ENCODE data around the gene ELOB. TPM values are rescaled to one million over a fixed set of nuclear protein-coding genes. Genes with fewer than 3 reads are reported as not detected.

ELOB gene
- total and polyA plus RNA-seq, 4 experiments from 2014 or later: 83.0 to 270 (median 177) TPM

DNA sequence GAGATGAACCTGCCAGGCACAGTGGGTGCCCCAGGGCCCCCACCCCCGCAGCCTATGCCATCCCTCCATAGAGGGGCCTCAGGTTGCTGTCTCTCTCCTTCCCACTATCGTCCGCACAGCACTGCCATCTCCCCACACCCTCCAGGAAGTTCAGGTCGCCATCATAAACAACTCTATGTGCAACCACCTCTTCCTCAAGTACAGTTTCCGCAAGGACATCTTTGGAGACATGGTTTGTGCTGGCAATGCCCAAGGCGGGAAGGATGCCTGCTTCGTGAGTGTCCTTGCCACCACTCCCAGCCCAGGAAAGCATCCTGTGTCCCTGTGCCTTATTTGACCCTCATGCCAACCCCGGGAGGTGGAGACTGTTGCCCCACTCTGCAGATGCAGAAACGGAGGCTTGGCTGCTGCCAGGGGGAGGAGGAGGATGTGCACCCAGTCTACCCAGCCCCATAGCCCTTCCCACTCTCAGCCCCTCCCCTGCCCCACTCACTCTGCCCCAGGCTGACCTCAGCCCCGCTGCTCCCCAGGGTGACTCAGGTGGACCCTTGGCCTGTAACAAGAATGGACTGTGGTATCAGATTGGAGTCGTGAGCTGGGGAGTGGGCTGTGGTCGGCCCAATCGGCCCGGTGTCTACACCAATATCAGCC, 43.9 kb upstream of the ELOB start:
- no peak overlapping the region for H3K4me3 Mint-ChIP-seq
- Histone ChIP-seq H3K27me3 (ENCODE audit: insufficient read depth, low read length) (no peaks in the 10 kb centered on the region), H3K4me3 (ENCODE audit: low read length in 2 of 2) (no peak overlapping the region), H3K27ac (ENCODE audit: low read depth, low read length) (no peak overlapping the region), H3K9me3 (ENCODE audit: control insufficient read depth in 1 of 2, low read length in 2 of 2) (no peaks in the 10 kb centered on the region), H3K4me1 (ENCODE audit: insufficient read depth, low read length) (no peaks in the 10 kb centered on the region), H3K36me3 (ENCODE audit: insufficient read depth, low read length) (no peaks in the 10 kb centered on the region)
- H3K4me1 Mint-ChIP-seq: no peaks in the 10 kb centered on the region
- H3K27me3 Mint-ChIP-seq: peaks cover 1 to 3% of the 10 kb centered on the region in 2 donors
- POLR2A ChIA-PET (ENCODE audit: partially characterized antibody): interaction anchor here (0.8 kb wide), 1 partner anchor 112 kb away, joined by 3 read pairs; no protein-coding TSS in a partner anchor
- intact Hi-C loops (cut with micrococcal nuclease): no loop called here
- no peak for DNase-seq
- CTCF ChIA-PET (ENCODE audit: partially characterized antibody): no interaction called here
- no peaks in the 10 kb centered on the region for H3K9me3 Mint-ChIP-seq
- H3K36me3 Mint-ChIP-seq: no peaks in the 10 kb centered on the region
- H3K27ac Mint-ChIP-seq: no peak overlapping the region

DNA sequence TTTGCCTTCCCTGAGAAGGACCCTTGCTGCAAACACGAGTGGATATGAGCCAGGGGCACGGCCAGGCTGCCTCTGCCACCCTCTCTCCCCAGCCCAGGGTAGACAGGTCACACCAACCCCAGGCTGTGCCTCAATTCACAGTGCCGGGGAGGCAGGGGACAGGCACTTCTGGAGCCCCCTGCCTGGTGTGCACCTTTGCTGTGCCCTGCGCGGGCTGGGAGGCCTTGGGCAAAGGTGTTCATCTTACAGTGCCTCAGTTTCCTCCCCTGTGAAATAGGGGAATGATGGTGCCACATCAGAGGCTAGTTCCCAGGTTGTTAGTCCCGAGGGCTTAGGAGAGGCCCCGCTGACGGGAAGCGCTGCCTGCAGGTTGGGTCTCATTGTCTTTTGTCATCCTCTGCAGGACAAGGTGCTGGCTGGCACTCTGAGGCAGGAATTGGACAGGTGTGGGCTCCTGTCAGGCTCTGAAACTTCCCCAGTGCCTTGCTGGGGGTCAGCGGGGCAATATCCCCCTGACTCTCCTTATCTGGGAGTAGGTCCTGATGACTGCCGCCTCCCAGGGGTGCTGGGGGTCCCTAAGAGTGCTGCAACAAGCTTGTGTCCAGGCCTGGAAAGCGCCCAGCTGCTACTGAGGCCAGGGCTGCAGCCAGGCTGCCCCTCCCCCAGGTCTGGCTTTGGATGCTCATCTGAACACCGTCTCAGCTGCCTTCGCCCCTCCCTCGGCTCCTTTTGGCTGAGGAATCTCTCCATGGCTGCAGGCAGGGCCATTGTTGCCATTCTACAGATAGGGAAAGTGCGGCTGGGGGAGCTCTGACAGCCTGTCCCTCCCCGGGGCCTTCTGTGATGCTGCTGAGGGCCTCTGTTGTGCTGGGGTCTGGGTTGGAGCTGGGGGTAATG, 43.1 kb upstream of the ELOB start:
- Mint-ChIP-seq H3K4me1 (no peaks in the 10 kb centered on the region), H3K9me3 (no peaks in the 10 kb centered on the region), H3K4me3 (no peak overlapping the region), H3K27ac (no peak overlapping the region), H3K36me3 (no peaks in the 10 kb centered on the region), H3K27me3 (peaks cover 1 to 3% of the 10 kb centered on the region in 2 donors)
- H3K4me3 ChIP-seq (ENCODE audit: low read length in 2 of 2): no peak overlapping the region
- no peaks in the 10 kb centered on the region for H3K36me3 ChIP-seq (ENCODE audit: insufficient read depth, low read length)
- CTCF ChIA-PET (ENCODE audit: partially characterized antibody): no interaction called here
- no peaks in the 10 kb centered on the region for H3K27me3 ChIP-seq (ENCODE audit: insufficient read depth, low read length)
- no peaks in the 10 kb centered on the region for H3K4me1 ChIP-seq (ENCODE audit: insufficient read depth, low read length)
- no peaks in the 10 kb centered on the region for H3K9me3 ChIP-seq (ENCODE audit: control insufficient read depth in 1 of 2, low read length in 2 of 2)
- intact Hi-C loops (cut with micrococcal nuclease): no loop called here
- no peak overlapping the region for H3K27ac ChIP-seq (ENCODE audit: low read depth, low read length)
- POLR2A ChIA-PET (ENCODE audit: partially characterized antibody): no interaction called here
- DNase-seq: no peak

DNA sequence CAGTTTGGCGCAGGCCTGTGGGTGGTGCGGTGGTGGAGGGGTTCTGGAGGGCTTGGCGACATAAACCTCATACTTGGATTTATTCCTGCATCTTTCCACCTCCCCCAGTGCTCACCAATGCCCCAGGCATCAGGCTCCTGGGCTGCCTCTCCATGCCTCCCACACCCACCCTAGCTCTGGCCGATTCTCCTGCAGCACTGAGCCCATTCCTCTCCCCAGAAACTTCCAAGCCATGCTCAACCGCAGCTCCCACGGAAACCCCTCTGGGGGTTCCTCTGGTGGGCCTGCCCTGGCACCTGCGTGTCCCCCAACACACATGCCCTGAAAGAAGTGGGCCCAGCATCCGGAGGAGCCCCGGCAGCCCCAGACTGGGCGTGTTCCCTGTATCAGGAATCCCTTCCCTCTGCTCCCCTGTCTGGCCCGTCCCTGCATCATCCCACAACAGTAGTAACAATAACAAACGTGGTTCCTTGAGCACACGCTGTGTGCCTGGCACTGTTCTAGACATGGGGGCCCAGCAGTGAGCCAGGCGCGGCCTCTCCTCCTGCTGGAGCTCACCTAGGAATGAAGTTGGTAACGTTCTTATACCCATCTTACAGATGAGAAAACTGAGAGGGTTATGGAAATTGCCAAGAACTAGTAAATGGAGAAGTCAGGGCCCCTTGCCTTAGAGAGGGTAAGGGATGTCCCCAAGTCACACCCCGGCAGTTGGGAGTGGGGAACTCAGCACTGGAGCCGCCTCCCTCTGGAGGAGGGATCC, 42.3 kb upstream of the ELOB start:
- H3K9me3 ChIP-seq (ENCODE audit: control insufficient read depth in 1 of 2, low read length in 2 of 2): no peaks in the 10 kb centered on the region
- Mint-ChIP-seq H3K9me3 (no peaks in the 10 kb centered on the region), H3K4me1 (no peaks in the 10 kb centered on the region), H3K36me3 (no peaks in the 10 kb centered on the region), H3K27ac (peak overlapping the region in 1 of 7 donors; percentile 8), H3K4me3 (no peak overlapping the region), H3K27me3 (peaks cover 1 to 3% of the 10 kb centered on the region in 2 donors)
- no peak overlapping the region for H3K4me3 ChIP-seq (ENCODE audit: low read length in 2 of 2)
- CTCF ChIA-PET (ENCODE audit: partially characterized antibody): no interaction called here
- H3K36me3 ChIP-seq (ENCODE audit: insufficient read depth, low read length): no peaks in the 10 kb centered on the region
- intact Hi-C loops (cut with micrococcal nuclease): no loop called here
- no peak overlapping the region for H3K27ac ChIP-seq (ENCODE audit: low read depth, low read length)
- no peaks in the 10 kb centered on the region for H3K27me3 ChIP-seq (ENCODE audit: insufficient read depth, low read length)
- POLR2A ChIA-PET (ENCODE audit: partially characterized antibody): no interaction called here
- DNase-seq: no peak
- no peaks in the 10 kb centered on the region for H3K4me1 ChIP-seq (ENCODE audit: insufficient read depth, low read length)

DNA sequence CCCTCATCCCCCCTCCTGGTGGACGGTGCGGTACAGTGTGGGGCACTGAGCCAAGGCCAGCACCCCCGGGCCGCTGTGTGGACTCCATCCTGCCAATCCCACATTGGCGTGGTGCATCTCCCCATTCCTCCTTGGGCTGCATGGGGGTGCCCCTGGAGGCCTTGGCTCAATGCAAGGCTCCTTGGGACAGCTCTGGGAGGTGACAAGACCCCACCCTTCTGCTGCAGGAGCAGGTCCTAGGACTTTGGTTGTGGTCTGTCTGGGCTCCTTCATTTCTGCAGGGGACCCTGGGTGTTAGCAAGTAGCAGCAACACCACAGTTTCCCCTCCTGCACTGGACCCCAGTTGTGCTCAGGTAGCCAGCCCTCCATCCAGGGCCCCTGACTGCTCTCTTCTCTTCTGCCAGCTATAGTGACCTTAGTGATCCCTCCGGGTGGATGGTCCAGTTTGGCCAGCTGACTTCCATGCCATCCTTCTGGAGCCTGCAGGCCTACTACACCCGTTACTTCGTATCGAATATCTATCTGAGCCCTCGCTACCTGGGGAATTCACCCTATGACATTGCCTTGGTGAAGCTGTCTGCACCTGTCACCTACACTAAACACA, 41.3 kb upstream of the ELOB start:
- H3K27me3 ChIP-seq (ENCODE audit: insufficient read depth, low read length): no peaks in the 10 kb centered on the region
- peak overlapping the region in 2 of 8 donors; percentile 36 to 48 for H3K4me3 Mint-ChIP-seq
- intact Hi-C loops (cut with micrococcal nuclease): no loop called here
- H3K36me3 ChIP-seq (ENCODE audit: insufficient read depth, low read length): no peaks in the 10 kb centered on the region
- peak overlapping the region in 3 of 7 donors; percentile 22 to 67 (median 44) for H3K27ac Mint-ChIP-seq
- ChIA-PET CTCF (ENCODE audit: partially characterized antibody) (no interaction called here), POLR2A (ENCODE audit: partially characterized antibody) (interaction anchor here (0.8 kb wide), 1 partner anchor 40 kb away, joined by 3 read pairs; no protein-coding TSS in a partner anchor)
- H3K4me3 ChIP-seq (ENCODE audit: low read length in 2 of 2): no peak overlapping the region
- H3K36me3 Mint-ChIP-seq: no peaks in the 10 kb centered on the region
- no peaks in the 10 kb centered on the region for H3K9me3 Mint-ChIP-seq
- no peaks in the 10 kb centered on the region for H3K4me1 ChIP-seq (ENCODE audit: insufficient read depth, low read length)
- no peaks in the 10 kb centered on the region for H3K9me3 ChIP-seq (ENCODE audit: control insufficient read depth in 1 of 2, low read length in 2 of 2)
- no peaks in the 10 kb centered on the region for H3K4me1 Mint-ChIP-seq
- no peak for DNase-seq
- no peak overlapping the region for H3K27ac ChIP-seq (ENCODE audit: low read depth, low read length)
- peaks cover 1 to 3% of the 10 kb centered on the region in 2 donors for H3K27me3 Mint-ChIP-seq

DNA sequence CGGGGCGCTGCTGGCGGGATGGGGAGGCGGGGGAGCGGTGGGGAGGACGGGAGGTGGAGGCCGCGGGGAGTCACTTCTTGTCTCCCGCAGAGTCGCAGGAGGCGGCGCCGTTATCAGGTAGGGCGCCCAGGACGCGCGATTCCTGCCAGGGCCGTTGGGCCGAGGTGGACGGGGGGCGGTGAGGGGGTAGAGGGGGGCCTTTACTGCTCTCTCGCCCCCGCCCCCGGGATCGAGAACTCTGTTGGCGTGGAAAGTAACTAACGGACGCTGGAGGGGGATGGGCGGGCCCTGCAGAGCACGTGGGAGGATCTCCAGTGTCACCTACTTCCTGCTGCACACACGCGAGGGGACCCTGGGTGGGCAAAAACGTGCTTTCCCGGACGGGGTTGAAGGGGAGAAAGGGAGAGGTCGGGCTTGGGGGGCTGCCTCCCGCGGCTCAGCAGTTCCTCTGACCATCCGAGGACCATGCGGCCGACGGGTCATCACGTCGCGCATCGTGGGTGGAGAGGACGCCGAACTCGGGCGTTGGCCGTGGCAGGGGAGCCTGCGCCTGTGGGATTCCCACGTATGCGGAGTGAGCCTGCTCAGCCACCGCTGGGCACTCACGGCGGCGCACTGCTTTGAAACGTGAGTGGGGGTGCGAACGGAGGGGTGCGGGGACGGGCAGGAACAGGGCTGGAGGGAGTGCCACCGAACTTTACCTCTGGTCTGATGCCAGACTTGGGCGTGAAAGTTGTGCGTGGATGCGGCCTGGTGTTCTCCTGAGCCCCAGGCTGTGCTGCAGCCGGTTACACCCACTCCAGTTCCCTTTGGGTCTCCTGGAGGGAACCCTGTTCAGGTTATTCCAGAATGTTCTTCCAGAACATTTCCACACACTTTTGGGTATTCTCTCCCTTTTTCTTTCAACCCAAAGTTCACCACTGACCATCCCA, 40.5 kb upstream of the ELOB start:
- peak overlapping the region in 3 of 8 donors; percentile 36 to 57 (median 47) for H3K4me3 Mint-ChIP-seq
- POLR2A ChIA-PET (ENCODE audit: partially characterized antibody): no interaction called here
- intact Hi-C loops (cut with micrococcal nuclease): no loop called here

DNA sequence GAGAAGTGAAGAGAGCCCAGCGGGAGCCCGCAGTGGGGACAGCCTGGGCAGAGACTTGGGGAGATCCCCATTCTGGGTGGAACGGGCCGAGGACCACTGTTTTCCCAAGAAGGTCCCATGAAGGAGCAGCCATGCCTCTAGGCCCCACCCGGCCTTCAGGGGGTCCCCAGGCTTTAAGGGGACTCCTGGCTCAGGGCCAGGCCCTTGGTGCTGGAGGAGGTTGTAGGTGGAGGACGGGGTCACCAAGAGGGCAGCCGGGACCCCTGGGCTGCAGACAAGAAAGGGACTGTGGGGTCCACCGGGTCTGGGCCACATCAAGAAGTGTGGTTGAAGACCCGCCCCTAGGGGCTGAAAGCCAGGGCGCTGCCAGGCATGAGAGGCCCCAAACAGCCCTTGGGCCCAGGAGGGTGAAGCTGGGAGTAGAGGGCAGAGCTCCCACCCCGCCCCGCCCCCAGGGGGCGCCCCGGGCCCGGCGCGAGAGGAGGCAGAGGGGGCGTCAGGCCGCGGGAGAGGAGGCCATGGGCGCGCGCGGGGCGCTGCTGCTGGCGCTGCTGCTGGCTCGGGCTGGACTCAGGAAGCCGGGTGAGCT, 39.8 kb upstream of the ELOB start, which contains the start of gene PRSS21:
TSS of gene PRSS21 (plus strand) at position 487 of the 589 bp plus-strand sequence. CDS start at position 519, 32 bp downstream.
- no peak within 1 kb of the TSS for H3K4me3 ChIP-seq (ENCODE audit: low read length in 2 of 2)
- peak within 1 kb of the TSS in 1 of 7 donors; percentile 22 for H3K27ac Mint-ChIP-seq
- H3K4me3 Mint-ChIP-seq: peak within 1 kb of the TSS in 2 of 8 donors; percentile 47 to 57
- intact Hi-C loops (cut with micrococcal nuclease): no loop called here
- POLR2A ChIA-PET (ENCODE audit: partially characterized antibody): no interaction called here
- no peaks in the 10 kb centered on the region for H3K36me3 Mint-ChIP-seq
- H3K27me3 ChIP-seq (ENCODE audit: insufficient read depth, low read length): no peaks in the 10 kb centered on the region
- H3K9me3 Mint-ChIP-seq: no peaks in the 10 kb centered on the region
- peak in 2 of 5 donors; percentile 19 to 28 for DNase-seq
- no peaks in the 10 kb centered on the region for H3K36me3 ChIP-seq (ENCODE audit: insufficient read depth, low read length)
- no peaks in the 10 kb centered on the region for H3K9me3 ChIP-seq (ENCODE audit: control insufficient read depth in 1 of 2, low read length in 2 of 2)
- no peaks in the 10 kb centered on the region for H3K4me1 Mint-ChIP-seq
- H3K4me1 ChIP-seq (ENCODE audit: insufficient read depth, low read length): no peaks in the 10 kb centered on the region
- CTCF ChIA-PET (ENCODE audit: partially characterized antibody): no interaction called here
- no peak within 1 kb of the TSS for H3K27ac ChIP-seq (ENCODE audit: low read depth, low read length)
- H3K27me3 Mint-ChIP-seq: peaks cover 0 to 6% of the 10 kb centered on the region in 2 donors

More for the DNA sequence above, 40.5 kb upstream of the ELOB start:
- Histone ChIP-seq H3K4me3 (ENCODE audit: low read length in 2 of 2) (no peak overlapping the region), H3K27ac (ENCODE audit: low read depth, low read length) (no peak overlapping the region), H3K36me3 (ENCODE audit: insufficient read depth, low read length) (no peaks in the 10 kb centered on the region), H3K9me3 (ENCODE audit: control insufficient read depth in 1 of 2, low read length in 2 of 2) (no peaks in the 10 kb centered on the region), H3K4me1 (ENCODE audit: insufficient read depth, low read length) (no peaks in the 10 kb centered on the region), H3K27me3 (ENCODE audit: insufficient read depth, low read length) (no peaks in the 10 kb centered on the region)
- no peaks in the 10 kb centered on the region for H3K36me3 Mint-ChIP-seq
- no peak for DNase-seq
- H3K4me1 Mint-ChIP-seq: no peaks in the 10 kb centered on the region
- CTCF ChIA-PET (ENCODE audit: partially characterized antibody): no interaction called here
- no peaks in the 10 kb centered on the region for H3K9me3 Mint-ChIP-seq
- peak overlapping the region in 1 of 7 donors; percentile 22 for H3K27ac Mint-ChIP-seq
- peaks cover 0 to 3% of the 10 kb centered on the region in 2 donors for H3K27me3 Mint-ChIP-seq
